Nephron (organoid): Measurements from ENCODE around the gene RNASE3.
"Not testable (repeated sequence)": the region's sequence is repeated elsewhere in the genome, so short reads cannot be mapped to it uniquely, and the experiment has no call there.

Experiments used
- H3K27ac Mint-ChIP-seq, 3 experiments: 2 replicates each; pipeline ENCODE4 v1.8.0; 2020; ENCODE audit warnings: mixed read lengths in 3 of 3, mild to moderate bottlenecking in 2 of 3, moderate library complexity in 1 of 3
- H3K27me3 Mint-ChIP-seq: 2 replicates; pipeline ENCODE4 v1.8.0; 2021; ENCODE audit warnings: low read depth, mild to moderate bottlenecking, moderate library complexity, mixed read lengths
- H3K36me3 Mint-ChIP-seq: 2 replicates; pipeline ENCODE4 v1.8.0; 2020; ENCODE audit warnings: low read depth, mixed read lengths
- H3K4me1 Mint-ChIP-seq: 2 replicates; pipeline ENCODE4 v1.8.0; 2020; ENCODE audit warnings: mixed read lengths
- H3K4me3 Mint-ChIP-seq, 3 experiments: 2 replicates each; pipeline ENCODE4 v1.8.0; 2020; ENCODE audit warnings: mild to moderate bottlenecking in 3 of 3, mixed read lengths in 3 of 3, moderate library complexity in 2 of 3
- H3K9me3 Mint-ChIP-seq: 2 replicates; pipeline ENCODE4 v1.8.0; 2020; ENCODE audit warnings: mixed read lengths
- TF ChIP-seq, protein P1 (sequence below), 3 experiments: fragments of 200-600 bp; sonication (generic); IDR thresholded peaks; one replicate each; pipeline ENCODE4 v1.5.0; 2021; ENCODE audit warnings: antibody characterized with exemption in 3 of 3; ENCODE audit not compliant: unreplicated experiment in 3 of 3

Gene RNASE3

DNA sequence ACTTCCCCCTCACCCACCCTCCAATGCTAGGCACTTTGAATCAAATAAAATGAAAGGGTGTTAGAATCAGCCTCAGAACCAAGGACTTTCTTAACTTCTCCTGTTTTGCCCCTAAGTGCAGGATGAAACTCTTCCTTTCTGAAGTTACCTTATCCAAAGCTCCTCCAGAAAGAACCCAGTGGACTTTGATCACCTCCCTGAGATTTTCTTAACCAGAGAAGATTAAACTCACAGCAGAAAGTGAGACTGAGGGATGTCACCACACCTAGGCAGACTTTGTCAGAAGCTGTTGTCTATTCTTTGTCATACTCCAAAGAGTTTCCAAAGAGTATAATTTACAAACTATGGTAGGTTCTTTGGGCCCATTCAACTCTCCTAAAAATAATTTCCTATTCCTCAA, 14.2 kb upstream of the RNASE3 start:
- no peaks in the 10 kb centered on the region for H3K9me3 Mint-ChIP-seq
- no peaks in the 10 kb centered on the region for H3K4me1 Mint-ChIP-seq
- TF ChIP-seq, protein P1, sequence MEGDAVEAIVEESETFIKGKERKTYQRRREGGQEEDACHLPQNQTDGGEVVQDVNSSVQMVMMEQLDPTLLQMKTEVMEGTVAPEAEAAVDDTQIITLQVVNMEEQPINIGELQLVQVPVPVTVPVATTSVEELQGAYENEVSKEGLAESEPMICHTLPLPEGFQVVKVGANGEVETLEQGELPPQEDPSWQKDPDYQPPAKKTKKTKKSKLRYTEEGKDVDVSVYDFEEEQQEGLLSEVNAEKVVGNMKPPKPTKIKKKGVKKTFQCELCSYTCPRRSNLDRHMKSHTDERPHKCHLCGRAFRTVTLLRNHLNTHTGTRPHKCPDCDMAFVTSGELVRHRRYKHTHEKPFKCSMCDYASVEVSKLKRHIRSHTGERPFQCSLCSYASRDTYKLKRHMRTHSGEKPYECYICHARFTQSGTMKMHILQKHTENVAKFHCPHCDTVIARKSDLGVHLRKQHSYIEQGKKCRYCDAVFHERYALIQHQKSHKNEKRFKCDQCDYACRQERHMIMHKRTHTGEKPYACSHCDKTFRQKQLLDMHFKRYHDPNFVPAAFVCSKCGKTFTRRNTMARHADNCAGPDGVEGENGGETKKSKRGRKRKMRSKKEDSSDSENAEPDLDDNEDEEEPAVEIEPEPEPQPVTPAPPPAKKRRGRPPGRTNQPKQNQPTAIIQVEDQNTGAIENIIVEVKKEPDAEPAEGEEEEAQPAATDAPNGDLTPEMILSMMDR (IDR thresholded peaks at IDR 0.05; ENCODE audit: unreplicated experiment in 3 of 3) = no peak
- no peak overlapping the region for H3K27ac Mint-ChIP-seq
- no peak overlapping the region for H3K4me3 Mint-ChIP-seq
- peaks cover 22% of the 10 kb centered on the region for H3K27me3 Mint-ChIP-seq
- H3K36me3 Mint-ChIP-seq = no peaks in the 10 kb centered on the region

DNA sequence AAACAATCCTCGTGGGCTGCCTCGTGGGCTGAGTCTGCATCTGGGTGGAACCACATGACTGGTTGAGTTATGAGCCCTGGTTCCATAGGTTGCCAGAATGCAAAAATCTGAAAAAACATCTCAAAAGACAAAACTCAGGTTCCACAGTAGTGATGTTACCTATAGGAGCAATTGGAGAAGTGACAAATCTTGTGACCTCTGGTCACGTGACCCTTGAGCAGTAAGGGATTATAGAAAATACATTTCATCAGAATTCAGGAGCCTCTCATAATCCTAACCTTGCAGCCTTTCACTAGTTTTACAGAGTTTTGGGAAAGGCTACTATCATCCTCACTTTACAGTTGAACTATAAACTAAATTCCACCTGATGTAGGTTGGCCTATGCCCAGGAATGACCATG, 12.5 kb upstream of the RNASE3 start:
- H3K27ac Mint-ChIP-seq = no peak overlapping the region
- peaks cover 16% of the 10 kb centered on the region for H3K27me3 Mint-ChIP-seq
- no peaks in the 10 kb centered on the region for H3K9me3 Mint-ChIP-seq
- no peak overlapping the region for H3K4me3 Mint-ChIP-seq
- no peaks in the 10 kb centered on the region for H3K4me1 Mint-ChIP-seq
- no peaks in the 10 kb centered on the region for H3K36me3 Mint-ChIP-seq
- TF ChIP-seq, protein P1 (IDR thresholded peaks at IDR 0.05; ENCODE audit: unreplicated experiment in 3 of 3) = no peak

DNA sequence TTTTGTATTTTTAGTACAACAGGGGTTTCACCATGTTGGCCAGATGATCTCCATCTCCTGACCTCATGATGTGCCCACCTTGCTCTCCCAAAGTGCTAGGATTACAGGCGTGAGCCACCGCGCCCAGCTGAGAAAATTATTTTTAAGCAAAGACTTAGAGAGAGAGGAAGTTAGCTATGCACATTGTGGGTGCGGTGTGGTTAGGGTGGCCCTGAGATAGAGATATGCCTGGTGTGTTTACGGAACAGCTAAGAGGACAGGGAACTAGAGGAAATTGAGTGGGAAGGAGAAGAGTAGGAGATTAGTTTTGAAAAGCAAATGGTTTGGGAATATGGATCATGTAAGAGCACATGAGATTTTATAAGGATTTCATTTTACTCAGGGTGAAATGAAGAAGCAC, 10.0 kb upstream of the RNASE3 start:
- H3K4me1 Mint-ChIP-seq, H3K4me3 Mint-ChIP-seq, H3K27ac Mint-ChIP-seq, H3K27me3 Mint-ChIP-seq, H3K9me3 Mint-ChIP-seq, H3K36me3 Mint-ChIP-seq: not testable (repeated sequence)

DNA sequence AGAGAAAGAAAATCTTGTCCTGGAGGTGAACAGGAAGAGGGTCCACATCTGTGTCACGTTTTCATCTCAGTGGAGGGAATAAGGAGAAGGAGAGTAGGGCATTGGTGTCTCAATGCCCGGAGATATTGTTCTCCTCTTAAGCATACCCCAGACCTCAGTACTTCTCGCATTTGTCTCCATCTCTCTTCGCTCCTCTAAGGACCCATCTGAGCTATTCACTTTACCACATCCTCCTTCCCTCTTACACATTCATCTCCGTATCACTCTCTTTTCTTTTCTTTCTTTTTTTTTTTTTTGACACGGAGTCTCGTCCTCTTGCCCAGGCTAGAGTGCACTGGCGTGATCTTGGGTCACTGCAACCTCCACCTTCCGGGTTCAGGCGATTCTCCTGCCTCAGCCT, 8.4 kb upstream of the RNASE3 start:
- not testable (repeated sequence) for H3K27ac Mint-ChIP-seq, H3K36me3 Mint-ChIP-seq, H3K4me1 Mint-ChIP-seq, H3K4me3 Mint-ChIP-seq, H3K27me3 Mint-ChIP-seq, H3K9me3 Mint-ChIP-seq

DNA sequence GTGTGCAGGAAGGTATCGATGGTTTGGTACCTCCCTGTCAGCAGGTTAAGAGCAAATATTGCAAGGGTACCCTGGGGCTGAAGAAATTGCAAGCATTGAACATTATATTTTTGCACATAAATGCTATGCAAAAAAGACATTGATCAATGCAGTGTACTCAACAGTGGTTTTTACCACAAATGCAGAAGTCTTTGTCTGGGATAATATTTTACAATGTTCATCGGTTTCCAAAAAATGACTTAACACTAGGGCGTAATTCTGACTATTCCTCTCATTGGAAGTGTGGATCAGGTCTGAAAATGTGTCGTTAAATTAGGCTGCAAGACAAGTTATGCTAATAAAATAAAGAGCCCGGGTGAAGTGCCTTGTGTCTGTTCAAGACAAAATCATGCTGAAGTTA, 2.8 kb upstream of the RNASE3 start:
- not testable (repeated sequence) for H3K9me3 Mint-ChIP-seq, H3K4me3 Mint-ChIP-seq, H3K4me1 Mint-ChIP-seq, H3K27ac Mint-ChIP-seq, H3K36me3 Mint-ChIP-seq
- peaks cover 25% of the 10 kb centered on the region for H3K27me3 Mint-ChIP-seq

DNA sequence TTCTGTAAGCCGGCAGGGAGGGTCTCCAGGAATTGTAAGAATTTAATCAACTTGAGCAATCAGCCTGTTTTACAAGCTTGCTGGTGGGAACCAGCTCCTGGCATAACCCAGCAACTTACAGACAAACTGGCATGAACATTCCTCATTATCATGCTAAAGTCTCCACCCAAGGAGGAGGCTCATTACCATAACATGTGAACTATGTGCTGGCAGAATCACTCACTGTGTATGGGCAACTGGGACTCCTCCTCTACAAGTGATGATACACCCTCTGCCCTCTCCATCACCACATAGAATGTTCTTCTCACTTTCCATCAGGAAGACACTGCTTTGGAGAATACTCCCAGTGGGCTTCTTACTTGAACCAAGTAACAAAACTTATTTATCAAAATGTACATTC, 4.1 kb downstream of the RNASE3 start:
- H3K4me3 Mint-ChIP-seq, H3K36me3 Mint-ChIP-seq, H3K9me3 Mint-ChIP-seq, H3K27ac Mint-ChIP-seq, H3K4me1 Mint-ChIP-seq: not testable (repeated sequence)
- peaks cover 20% of the 10 kb centered on the region for H3K27me3 Mint-ChIP-seq

DNA sequence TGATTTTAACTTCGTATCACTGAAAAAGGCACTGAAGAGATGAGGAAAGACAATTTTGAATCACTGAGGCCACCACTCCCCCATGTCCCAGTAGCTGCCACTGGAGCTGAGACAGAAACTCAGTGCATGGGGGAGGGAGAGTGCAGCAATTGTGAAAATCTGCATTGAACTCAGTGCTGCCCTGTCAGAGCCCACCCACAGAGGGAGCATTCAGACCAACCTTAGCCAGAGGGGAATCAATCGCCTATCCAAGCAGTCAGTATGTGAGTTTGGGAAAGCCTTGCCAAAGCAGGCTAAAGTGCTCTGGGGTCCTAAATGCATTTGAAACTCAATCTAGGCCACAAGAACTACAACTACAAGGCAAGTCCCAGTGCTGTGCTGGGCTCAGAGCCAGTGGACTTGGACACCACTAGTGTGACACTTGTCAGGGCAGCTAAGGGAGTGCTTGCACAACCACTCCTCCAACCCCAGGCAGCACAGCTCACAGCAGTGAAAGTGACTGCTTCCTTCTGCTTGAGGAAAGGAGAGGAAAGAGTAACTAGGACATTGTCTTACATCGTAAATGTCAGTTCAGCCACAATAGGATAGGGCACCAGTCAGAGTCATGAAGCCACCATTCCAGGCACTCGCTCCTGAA, 13.3 kb downstream of the RNASE3 start:
- Mint-ChIP-seq H3K27me3 (peaks cover 3% of the 10 kb centered on the region), H3K4me3 (no peak overlapping the region), H3K4me1 (no peaks in the 10 kb centered on the region), H3K9me3 (no peaks in the 10 kb centered on the region), H3K36me3 (no peaks in the 10 kb centered on the region), H3K27ac (no peak overlapping the region)
- TF ChIP-seq, protein P1 (IDR thresholded peaks at IDR 0.05; ENCODE audit: unreplicated experiment in 3 of 3) = no peak

DNA sequence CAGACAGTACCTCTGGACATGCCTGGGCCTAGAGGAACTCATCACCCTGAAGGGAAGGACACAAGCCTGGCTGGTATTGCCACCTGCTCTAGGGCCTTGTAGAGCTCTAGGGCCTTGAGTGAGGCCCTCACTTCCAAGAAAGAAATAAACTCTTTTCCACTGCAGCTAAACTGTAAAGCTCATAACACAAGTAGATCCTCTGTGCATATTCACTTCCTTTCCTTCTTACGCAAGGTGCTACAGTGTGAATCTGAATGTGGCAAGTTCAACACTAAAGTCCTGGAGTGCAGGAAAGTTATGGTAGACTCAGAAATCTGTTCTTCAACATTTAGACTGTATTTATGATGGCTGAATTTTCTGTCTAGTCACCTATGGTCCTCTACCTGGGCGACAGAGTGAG, 14.5 kb downstream of the RNASE3 start:
- no peak overlapping the region for H3K27ac Mint-ChIP-seq
- H3K36me3 Mint-ChIP-seq = no peaks in the 10 kb centered on the region
- no peaks in the 10 kb centered on the region for H3K4me1 Mint-ChIP-seq
- H3K9me3 Mint-ChIP-seq = peaks cover 3% of the 10 kb centered on the region
- no peak overlapping the region for H3K4me3 Mint-ChIP-seq
- TF ChIP-seq, protein P1 (IDR thresholded peaks at IDR 0.05; ENCODE audit: unreplicated experiment in 3 of 3) = no peak
- peaks cover 3% of the 10 kb centered on the region for H3K27me3 Mint-ChIP-seq
